Spleen (tissue), 7 donors: ENCODE measurements around the gene SMARCC2.

Source experiments
- POLR2A ChIP-seq, 3 donors: fragments of 450-650 bp; IDR thresholded peaks; one replicate each; pipeline ENCODE4 v1.5.1; 2017; ENCODE audit warnings: antibody characterized with exemption in 3 of 3, mild to moderate bottlenecking in 1 of 3
- POLR2AphosphoS5 ChIP-seq, 3 donors: sonication (generic); formaldehyde crosslinking; IDR thresholded peaks; one replicate each; pipeline ENCODE4 v1.5.1; 2017; ENCODE audit warnings: antibody characterized with exemption in 3 of 3
- TF ChIP-seq, protein P1 (sequence below), 11 experiments: fragments of 200-600 bp in 7 of 11; fragments of 450-650 bp in 4 of 11; sonication (generic) in 4 of 11; IDR thresholded peaks in 8 of 11; conservative IDR thresholded peaks in 3 of 11; 1 replicate in 7 of 11; 2 replicates in 4 of 11; pipeline versions ENCODE4 v1.4.0 to v1.8.0; 2016 to 2021; ENCODE audit warnings: antibody characterized with exemption in 11 of 11, inconsistent platforms in 4 of 11, mild to moderate bottlenecking in 1 of 11
- donor health status: DM: no; HTN: no; CAD: no; lungs with moderate emphysema.
- donor health status: DM: no; HTN: no; CAD: no.
- donor health status: DM: no; HTN: no; CAD: no.

DNA sequence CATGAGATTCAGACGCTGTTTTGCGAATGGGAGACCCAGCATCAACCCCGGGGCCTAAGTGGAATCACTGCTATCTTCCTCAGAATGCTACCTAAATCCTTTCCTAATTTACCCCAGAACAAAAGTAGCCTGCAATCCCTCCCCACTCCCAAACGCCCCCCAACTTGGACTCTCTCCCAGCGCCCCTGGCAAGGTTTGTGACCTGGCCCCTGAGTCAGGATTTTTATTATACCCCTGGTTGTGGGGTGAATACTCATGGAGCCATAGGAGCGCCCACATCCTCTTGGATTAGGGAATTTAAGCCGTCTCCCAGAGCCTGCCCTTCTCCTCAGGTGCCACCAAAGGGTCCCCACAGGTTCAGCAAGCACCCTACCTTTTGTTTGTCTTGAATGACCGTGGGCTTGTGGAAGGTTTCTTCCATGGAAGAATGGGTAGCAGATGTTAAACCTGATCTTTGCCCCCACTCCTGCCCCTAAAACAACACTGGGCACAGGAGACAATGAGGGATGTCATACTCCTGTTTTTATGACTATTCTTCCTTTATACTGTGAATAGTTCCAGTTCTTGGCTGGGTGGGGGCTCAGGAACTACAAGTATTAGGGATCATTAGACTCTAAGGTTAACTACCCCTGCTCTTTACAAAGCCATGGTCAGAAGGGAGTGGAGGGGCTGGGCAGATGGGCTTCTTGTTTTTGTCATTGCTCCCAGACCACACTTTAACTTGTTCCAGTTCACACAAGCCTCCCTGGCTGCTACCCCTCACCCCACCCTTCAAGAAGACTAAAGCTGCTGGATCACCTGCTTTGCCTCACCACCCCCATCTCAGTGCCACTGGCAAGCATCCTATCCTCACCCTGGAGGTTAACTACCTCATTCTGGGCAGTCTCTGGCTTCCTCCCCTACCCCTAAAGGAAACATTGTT, 36.3 kb downstream of the SMARCC2 start:
- TF ChIP-seq, protein P1, sequence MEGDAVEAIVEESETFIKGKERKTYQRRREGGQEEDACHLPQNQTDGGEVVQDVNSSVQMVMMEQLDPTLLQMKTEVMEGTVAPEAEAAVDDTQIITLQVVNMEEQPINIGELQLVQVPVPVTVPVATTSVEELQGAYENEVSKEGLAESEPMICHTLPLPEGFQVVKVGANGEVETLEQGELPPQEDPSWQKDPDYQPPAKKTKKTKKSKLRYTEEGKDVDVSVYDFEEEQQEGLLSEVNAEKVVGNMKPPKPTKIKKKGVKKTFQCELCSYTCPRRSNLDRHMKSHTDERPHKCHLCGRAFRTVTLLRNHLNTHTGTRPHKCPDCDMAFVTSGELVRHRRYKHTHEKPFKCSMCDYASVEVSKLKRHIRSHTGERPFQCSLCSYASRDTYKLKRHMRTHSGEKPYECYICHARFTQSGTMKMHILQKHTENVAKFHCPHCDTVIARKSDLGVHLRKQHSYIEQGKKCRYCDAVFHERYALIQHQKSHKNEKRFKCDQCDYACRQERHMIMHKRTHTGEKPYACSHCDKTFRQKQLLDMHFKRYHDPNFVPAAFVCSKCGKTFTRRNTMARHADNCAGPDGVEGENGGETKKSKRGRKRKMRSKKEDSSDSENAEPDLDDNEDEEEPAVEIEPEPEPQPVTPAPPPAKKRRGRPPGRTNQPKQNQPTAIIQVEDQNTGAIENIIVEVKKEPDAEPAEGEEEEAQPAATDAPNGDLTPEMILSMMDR (IDR thresholded peaks at IDR 0.05 in 8 of 11, conservative IDR thresholded peaks at IDR 0.05 in 3 of 11), result no peak
- TF ChIP-seq POLR2A (IDR thresholded peaks at IDR 0.05) (no peak), POLR2AphosphoS5 (IDR thresholded peaks at IDR 0.05) (no peak)
